PC-3 (cell line): ENCODE data around the gene EME2. TPM values are rescaled to one million over a fixed set of nuclear protein-coding genes. Genes with fewer than 3 reads are reported as not detected.

Source experiments
- ATAC-seq: fragments of 200-7000 bp; cut with Tn5 transposase; 2 replicates; pipeline ENCODE4 v1.9.1; 2020; ENCODE audit warnings: mild to moderate bottlenecking, moderate library complexity
- BruUV-seq: library from RNA; stranded (reverse); fragments of 400-500 nt; replicated peaks from 2 replicates; lab custom pipeline; 2021; lab: Mats Ljungman, UMichigan
- CTCF ChIA-PET: fragments of 300-600 bp; sonication (Branson Sonifier 250); formaldehyde crosslinking; loops from one replicate; lab custom pipeline; 2022; ENCODE audit warnings: antibody characterized with exemption; lab: Charles Lee
- POLR2A ChIA-PET: fragments of 300-600 bp; sonication (Branson Sonifier 250); formaldehyde crosslinking; loops from one replicate; lab custom pipeline; 2022; ENCODE audit warnings: antibody characterized with exemption; ENCODE audit not compliant: unreplicated experiment; lab: Charles Lee
- DNase-seq: peaks from one replicate; pipeline ENCODE4 v3.0.0-alpha.2; 2015
- H2AFZ ChIP-seq: fragments of 300-600 bp; sonication (generic); 2 replicates; pipeline ENCODE4 v1.6.0; 2016; ENCODE audit warnings: antibody characterized with exemption, low read length
- H3F3A ChIP-seq: fragments of 300-600 bp; sonication (generic); one replicate; pipeline ENCODE4 v1.6.0; 2017; ENCODE audit warnings: antibody characterized with exemption, low read length, control low read depth, mild to moderate bottlenecking; ENCODE audit not compliant: unreplicated experiment
- H3K27ac ChIP-seq: fragments of 300-600 bp; sonication (generic); 2 replicates; pipeline ENCODE4 v1.5.1; 2016; ENCODE audit warnings: mild to moderate bottlenecking, low read length
- H3K27me3 ChIP-seq: fragments of 300-600 bp; sonication (generic); 2 replicates; pipeline ENCODE4 v1.6.1; 2016; ENCODE audit warnings: low read length, mixed read lengths
- H3K36me3 ChIP-seq: fragments of 300-600 bp; sonication (generic); 2 replicates; pipeline ENCODE4 v1.6.1; 2016; ENCODE audit warnings: low read depth, mixed run types, low read length, mixed read lengths
- H3K4me1 ChIP-seq: fragments of 300-600 bp; sonication (generic); 2 replicates; pipeline ENCODE4 v1.5.1; 2016; ENCODE audit warnings: low read length; ENCODE audit not compliant: insufficient read depth
- H3K4me2 ChIP-seq: fragments of 300-600 bp; sonication (generic); 2 replicates; pipeline ENCODE4 v1.6.0; 2016; ENCODE audit warnings: low read length
- H3K4me3 ChIP-seq: fragments of 300-600 bp; sonication (generic); 2 replicates; pipeline ENCODE4 v1.5.1; 2016; ENCODE audit warnings: mild to moderate bottlenecking, low read length, mixed read lengths
- H3K79me2 ChIP-seq: fragments of 300-600 bp; sonication (generic); 2 replicates; pipeline ENCODE4 v1.6.1; 2017; ENCODE audit warnings: low read length, mixed read lengths
- H3K9ac ChIP-seq: fragments of 300-600 bp; sonication (generic); 2 replicates; pipeline ENCODE4 v1.6.0; 2016; ENCODE audit warnings: mild to moderate bottlenecking, low read length
- H3K9me2 ChIP-seq: fragments of 300-600 bp; sonication (generic); replicated peaks from 2 replicates; pipeline ENCODE4 v1.6.1; 2016; ENCODE audit warnings: mixed run types, low read length, mixed read lengths
- H3K9me3 ChIP-seq: fragments of 300-600 bp; sonication (generic); 2 replicates; pipeline ENCODE4 v1.6.1; 2016; ENCODE audit warnings: low read length, mixed read lengths
- H4K20me1 ChIP-seq: fragments of 300-600 bp; sonication (generic); 2 replicates; pipeline ENCODE4 v1.6.1; 2016; ENCODE audit warnings: low read length, mixed read lengths
- CTCF ChIP-seq: fragments of 300-600 bp; sonication (generic); conservative IDR thresholded peaks from 2 replicates; pipeline ENCODE4 v1.5.1; 2017; ENCODE audit warnings: antibody characterized with exemption, low read depth, mild to moderate bottlenecking, low read length
- EZH2 ChIP-seq: fragments of 300-600 bp; sonication (generic); IDR thresholded peaks from one replicate; pipeline ENCODE4 v1.6.1; 2017; ENCODE audit warnings: antibody characterized with exemption, mild to moderate bottlenecking, low read length; ENCODE audit not compliant: unreplicated experiment
- EZH2phosphoT487 ChIP-seq: fragments of 300-600 bp; sonication (generic); IDR thresholded peaks from 2 replicates; pipeline ENCODE4 v1.6.1; 2018; ENCODE audit warnings: mild to moderate bottlenecking, antibody characterized with exemption, low read length, borderline replicate concordance
- intact Hi-C: fragments of 100-400 bp; cut with micrococcal nuclease; formaldehyde crosslinking; loops from 2 replicates; pipeline ENCODE4 v1.9.0; 2023
- total RNA-seq: library from RNA; depleted of rRNA; stranded (reverse); fragments of >200 nt; gene quantifications from 2 replicates; pipeline ENCODE4 v1.2.3, GENCODE V29; 2014

Gene EME2
- total RNA-seq, 1 experiment from 2014 or later, result 12.5 TPM

- TF ChIP-seq CTCF (no peak), EZH2phosphoT487 (no peak), EZH2 (no peak)
- no peaks in the 10 kb centered on the region for H3K27me3 ChIP-seq
- H3K4me3 ChIP-seq, result no peak overlapping the region
- H3K9me2 ChIP-seq, result no peaks in the 10 kb centered on the region
- no peak for ATAC-seq
- ChIA-PET POLR2A (no interaction called here), CTCF (no interaction called here)
- BruUV-seq, result no TSS peak
- H3K4me2 ChIP-seq, result no peak overlapping the region
- no peaks in the 10 kb centered on the region for H3K4me1 ChIP-seq
- no peak overlapping the region for H3K27ac ChIP-seq
- no peak for DNase-seq
- intact Hi-C loops, result no loop called here
- H3K36me3 ChIP-seq, result peaks cover 4% of the 10 kb centered on the region
- H3K9ac ChIP-seq, result no peak overlapping the region
- no peaks in the 10 kb centered on the region for H3K9me3 ChIP-seq
- no peaks in the 10 kb centered on the region for H4K20me1 ChIP-seq
- no peak overlapping the region for H2AFZ ChIP-seq
- no peaks in the 10 kb centered on the region for H3F3A ChIP-seq
- H3K79me2 ChIP-seq, result no peaks in the 10 kb centered on the region
These were observed 38.5 kb upstream of the EME2 start for GRCh38 chr16:1734123-1734522.

GRCh38 chr16:1734816-1735215 lies 37.8 kb upstream of the EME2 start:
- no peak for DNase-seq
- H2AFZ ChIP-seq, result no peak overlapping the region
- H3K9me2 ChIP-seq, result no peaks in the 10 kb centered on the region
- H3K4me2 ChIP-seq, result no peak overlapping the region
- intact Hi-C loops, result no loop called here
- no peaks in the 10 kb centered on the region for H3K27me3 ChIP-seq
- no peak overlapping the region for H3K4me3 ChIP-seq
- H3K27ac ChIP-seq, result no peak overlapping the region
- ChIA-PET POLR2A (no interaction called here), CTCF (no interaction called here)
- ATAC-seq, result no peak
- no TSS peak for BruUV-seq
- H3K9ac ChIP-seq, result no peak overlapping the region
- no peaks in the 10 kb centered on the region for H3F3A ChIP-seq
- H3K79me2 ChIP-seq, result no peaks in the 10 kb centered on the region
- no peaks in the 10 kb centered on the region for H3K9me3 ChIP-seq
- H3K4me1 ChIP-seq, result no peaks in the 10 kb centered on the region
- no peak for TF ChIP-seq EZH2
- H4K20me1 ChIP-seq, result no peaks in the 10 kb centered on the region
- H3K36me3 ChIP-seq, result peaks cover 4% of the 10 kb centered on the region

- H2AFZ ChIP-seq, result no peak overlapping the region
- no peaks in the 10 kb centered on the region for H3K9me2 ChIP-seq
- no peak for TF ChIP-seq CTCF
- no peaks in the 10 kb centered on the region for H3K79me2 ChIP-seq
- H3K4me1 ChIP-seq, result no peaks in the 10 kb centered on the region
- H3K27me3 ChIP-seq, result no peaks in the 10 kb centered on the region
- no peak for ATAC-seq
- no peak overlapping the region for H3K9ac ChIP-seq
- H3K36me3 ChIP-seq, result no peaks in the 10 kb centered on the region
- no peak overlapping the region for H3K4me2 ChIP-seq
- ChIA-PET POLR2A (no interaction called here), CTCF (no interaction called here)
- no TSS peak for BruUV-seq
- DNase-seq, result no peak
- no peaks in the 10 kb centered on the region for H4K20me1 ChIP-seq
- intact Hi-C loops, result no loop called here
- no peak overlapping the region for H3K27ac ChIP-seq
- H3K9me3 ChIP-seq, result no peaks in the 10 kb centered on the region
- no peak overlapping the region for H3K4me3 ChIP-seq
- no peaks in the 10 kb centered on the region for H3F3A ChIP-seq
These were observed 32.4 kb upstream of the EME2 start for GRCh38 chr16:1740234-1740633.
